ENCODE data around the gene DBNDD2.

DBNDD2 gene

GRCh38 chr20:45370571-45371160, 37.4 kb upstream of the DBNDD2 start:
- no peak for TF ChIP-seq MAX (IDR thresholded peaks at IDR 0.05)
- no peak for TF ChIP-seq NFIC (IDR thresholded peaks at IDR 0.05)
- TF ChIP-seq REST (IDR thresholded peaks at IDR 0.05; ENCODE audit: low read depth) = no peak
- no peak for TF ChIP-seq RAD21 (IDR thresholded peaks at IDR 0.05; ENCODE audit: low read depth)
- no peak for TF ChIP-seq YY1 (IDR thresholded peaks at IDR 0.05; ENCODE audit: low read depth)
- no peak for TF ChIP-seq TAF1 (IDR thresholded peaks at IDR 0.05; ENCODE audit: low read depth)
- TF ChIP-seq EP300 (IDR thresholded peaks at IDR 0.05; ENCODE audit: borderline replicate concordance) = no peak
- TF ChIP-seq CEBPB (IDR thresholded peaks at IDR 0.05) = no peak
- TF ChIP-seq ZBTB7A (IDR thresholded peaks at IDR 0.05; ENCODE audit: low read depth) = no peak
- no peak for TF ChIP-seq USF1 (IDR thresholded peaks at IDR 0.05)
- no peak for TF ChIP-seq TCF12 (IDR thresholded peaks at IDR 0.05; ENCODE audit: low read depth)
- TF ChIP-seq TEAD4 (IDR thresholded peaks at IDR 0.05) = no peak
- no peak for TF ChIP-seq EGR1 (IDR thresholded peaks at IDR 0.05)
- no peak for TF ChIP-seq FOXM1 (IDR thresholded peaks at IDR 0.05; ENCODE audit: borderline replicate concordance, low read depth)
- no peak for TF ChIP-seq CREB1 (IDR thresholded peaks at IDR 0.05; ENCODE audit: low read depth)

- TF ChIP-seq TAF1 (IDR thresholded peaks at IDR 0.05; ENCODE audit: low read depth) = no peak
- no peak for TF ChIP-seq EGR1 (IDR thresholded peaks at IDR 0.05)
- TF ChIP-seq TCF12 (IDR thresholded peaks at IDR 0.05; ENCODE audit: low read depth) = no peak
- TF ChIP-seq REST (IDR thresholded peaks at IDR 0.05; ENCODE audit: low read depth) = no peak
- no peak for TF ChIP-seq TEAD4 (IDR thresholded peaks at IDR 0.05)
- no peak for TF ChIP-seq NFIC (IDR thresholded peaks at IDR 0.05)
- TF ChIP-seq USF1 (IDR thresholded peaks at IDR 0.05) = no peak
- TF ChIP-seq CREB1 (IDR thresholded peaks at IDR 0.05; ENCODE audit: low read depth) = no peak
- TF ChIP-seq RAD21 (IDR thresholded peaks at IDR 0.05; ENCODE audit: low read depth) = no peak
- no peak for TF ChIP-seq YY1 (IDR thresholded peaks at IDR 0.05; ENCODE audit: low read depth)
- TF ChIP-seq EP300 (IDR thresholded peaks at IDR 0.05; ENCODE audit: borderline replicate concordance) = no peak
- TF ChIP-seq FOXM1 (IDR thresholded peaks at IDR 0.05; ENCODE audit: borderline replicate concordance, low read depth) = no peak
- TF ChIP-seq CEBPB (IDR thresholded peaks at IDR 0.05) = no peak
- TF ChIP-seq MAX (IDR thresholded peaks at IDR 0.05) = no peak
- TF ChIP-seq ZBTB7A (IDR thresholded peaks at IDR 0.05; ENCODE audit: low read depth) = no peak
These were observed 35.8 kb upstream of the DBNDD2 start for GRCh38 chr20:45372241-45372640.

- no peak for TF ChIP-seq TCF12 (IDR thresholded peaks at IDR 0.05; ENCODE audit: low read depth)
- TF ChIP-seq EGR1 (IDR thresholded peaks at IDR 0.05) = no peak
- TF ChIP-seq CREB1 (IDR thresholded peaks at IDR 0.05; ENCODE audit: low read depth) = no peak
- TF ChIP-seq YY1 (IDR thresholded peaks at IDR 0.05; ENCODE audit: low read depth) = no peak
- no peak for TF ChIP-seq TEAD4 (IDR thresholded peaks at IDR 0.05)
- no peak for TF ChIP-seq ZBTB7A (IDR thresholded peaks at IDR 0.05; ENCODE audit: low read depth)
These were observed 35.3 kb upstream of the DBNDD2 start for GRCh38 chr20:45372646-45373352.

- TF ChIP-seq RAD21 (IDR thresholded peaks at IDR 0.05; ENCODE audit: low read depth) (peak; percentile 83), YY1 (IDR thresholded peaks at IDR 0.05; ENCODE audit: low read depth) (no peak), NFIC (IDR thresholded peaks at IDR 0.05) (peak; percentile 71)
These were observed 34.6 kb upstream of the DBNDD2 start for GRCh38 chr20:45373353-45374100.

GRCh38 chr20:45374101-45374467, 34.0 kb upstream of the DBNDD2 start:
- no peak for TF ChIP-seq FOXM1 (IDR thresholded peaks at IDR 0.05; ENCODE audit: borderline replicate concordance, low read depth)
- no peak for TF ChIP-seq TEAD4 (IDR thresholded peaks at IDR 0.05)
- TF ChIP-seq TCF12 (IDR thresholded peaks at IDR 0.05; ENCODE audit: low read depth) = no peak
- TF ChIP-seq USF1 (IDR thresholded peaks at IDR 0.05) = no peak
- no peak for TF ChIP-seq MAX (IDR thresholded peaks at IDR 0.05)
- TF ChIP-seq RAD21 (IDR thresholded peaks at IDR 0.05; ENCODE audit: low read depth) = no peak
- TF ChIP-seq REST (IDR thresholded peaks at IDR 0.05; ENCODE audit: low read depth) = no peak
- no peak for TF ChIP-seq YY1 (IDR thresholded peaks at IDR 0.05; ENCODE audit: low read depth)
- no peak for TF ChIP-seq CEBPB (IDR thresholded peaks at IDR 0.05)
- no peak for TF ChIP-seq EGR1 (IDR thresholded peaks at IDR 0.05)
- TF ChIP-seq NFIC (IDR thresholded peaks at IDR 0.05) = no peak
- TF ChIP-seq ZBTB7A (IDR thresholded peaks at IDR 0.05; ENCODE audit: low read depth) = no peak
- no peak for TF ChIP-seq TAF1 (IDR thresholded peaks at IDR 0.05; ENCODE audit: low read depth)
- no peak for TF ChIP-seq CREB1 (IDR thresholded peaks at IDR 0.05; ENCODE audit: low read depth)
- TF ChIP-seq EP300 (IDR thresholded peaks at IDR 0.05; ENCODE audit: borderline replicate concordance) = no peak
